CD14-positive monocyte (primary cell): ENCODE data around the gene FOXN1. TPM values are rescaled to one million over a fixed set of nuclear protein-coding genes. Genes with fewer than 3 reads are reported as not detected.
A peak's percentile ranks its signal among the peaks of the same experiment; 100 is the strongest.
"Not testable (repeated sequence)": the region's sequence is repeated elsewhere in the genome, so short reads cannot be mapped to it uniquely, and the experiment has no call there.

Experiments
- DNase-seq, 3 donors: peaks; one replicate each; pipeline ENCODE4 v3.0.0-alpha.2; 2011 to 2022
- H2AFZ ChIP-seq: 2 replicates; pipeline ENCODE4 v1.6.0; 2012; ENCODE audit warnings: mild to moderate bottlenecking, low read depth, low read length, inconsistent platforms; ENCODE audit not compliant: insufficient read depth, poor library complexity, severe bottlenecking
- H3K27ac ChIP-seq, 2 donors: 1 replicate in 1 of 2; 2 replicates in 1 of 2; pipeline ENCODE4 v1.5.1; 2012 to 2013; ENCODE audit warnings: low read length in 2 of 2, control low read depth in 1 of 2, inconsistent platforms in 1 of 2, low read depth in 1 of 2, mild to moderate bottlenecking in 1 of 2
- H3K27me3 ChIP-seq, 2 donors: one replicate each; pipeline versions ENCODE4 v1.6.0 to v1.6.1; 2011 to 2013; ENCODE audit warnings: low read length in 2 of 2; ENCODE audit not compliant: control insufficient read depth in 2 of 2, insufficient read depth in 2 of 2
- H3K36me3 ChIP-seq, 2 donors: replicated peaks in 1 of 2; 1 replicate in 1 of 2; 2 replicates in 1 of 2; pipeline versions ENCODE4 v1.5.1 to v1.6.1; 2012 to 2013; ENCODE audit warnings: low read length in 2 of 2, control low read depth in 1 of 2, inconsistent platforms in 1 of 2, mild to moderate bottlenecking in 1 of 2; ENCODE audit not compliant: insufficient read depth in 2 of 2, control insufficient read depth in 1 of 2
- H3K4me1 ChIP-seq, 2 donors: 1 replicate in 1 of 2; 2 replicates in 1 of 2; pipeline versions ENCODE4 v1.5.1 to v1.6.1; 2012 to 2013; ENCODE audit warnings: low read length in 2 of 2, control low read depth in 1 of 2, inconsistent platforms in 1 of 2, mild to moderate bottlenecking in 1 of 2, moderate library complexity in 1 of 2; ENCODE audit not compliant: insufficient read depth in 2 of 2, control insufficient read depth in 1 of 2
- H3K4me2 ChIP-seq: replicated peaks from 2 replicates; pipeline ENCODE3; 2012; ENCODE audit warnings: low read length, moderate library complexity, mild to moderate bottlenecking; ENCODE audit not compliant: poor library complexity, severe bottlenecking; ENCODE audit errors: extremely low read depth
- H3K4me3 ChIP-seq, 3 experiments: fragments of 200-600 bp in 1 of 3; sonication (generic) in 1 of 3; replicated peaks in 1 of 3; 1 replicate in 2 of 3; 2 replicates in 1 of 3; pipeline ENCODE4 v1.5.1; 2011 to 2013; ENCODE audit warnings: low read length in 3 of 3, mild to moderate bottlenecking in 3 of 3, control low read depth in 2 of 3, low read depth in 2 of 3, inconsistent platforms in 1 of 3, moderate library complexity in 1 of 3
- H3K79me2 ChIP-seq: 2 replicates; pipeline ENCODE4 v1.6.0; 2012; ENCODE audit warnings: mild to moderate bottlenecking, control low read depth, inconsistent platforms, low read length, moderate library complexity; ENCODE audit not compliant: insufficient read depth
- H3K9ac ChIP-seq: 2 replicates; pipeline ENCODE4 v1.6.0; 2017; ENCODE audit warnings: low read length, mild to moderate bottlenecking; ENCODE audit not compliant: insufficient read depth, poor library complexity, severe bottlenecking
- H3K9me3 ChIP-seq, 2 donors: replicated peaks in 1 of 2; 1 replicate in 1 of 2; 2 replicates in 1 of 2; pipeline versions ENCODE4 v1.5.1 to v1.6.1; 2012 to 2013; ENCODE audit warnings: low read length in 2 of 2, control low read depth in 1 of 2; ENCODE audit not compliant: control insufficient read depth in 1 of 2, insufficient read depth in 1 of 2
- H4K20me1 ChIP-seq: 2 replicates; pipeline ENCODE4 v1.6.0; 2012; ENCODE audit warnings: mild to moderate bottlenecking, low read length, control low read depth, moderate library complexity; ENCODE audit not compliant: insufficient read depth
- H3K27ac Mint-ChIP-seq, 7 donors: one replicate each; pipeline ENCODE4 v1.8.0; 2020; ENCODE audit warnings: mild to moderate bottlenecking in 7 of 7, mixed read lengths in 7 of 7, moderate library complexity in 6 of 7, inconsistent platforms in 2 of 7
- H3K27me3 Mint-ChIP-seq, 3 donors: one replicate each; pipeline ENCODE4 v1.8.0; 2021 to 2022; ENCODE audit warnings: low read depth in 3 of 3, mild to moderate bottlenecking in 3 of 3, mixed read lengths in 3 of 3, moderate library complexity in 3 of 3, inconsistent platforms in 1 of 3
- H3K36me3 Mint-ChIP-seq, 2 donors: one replicate each; pipeline ENCODE4 v1.8.0; 2020; ENCODE audit warnings: mixed read lengths in 2 of 2, inconsistent platforms in 1 of 2, mild to moderate bottlenecking in 1 of 2
- H3K4me1 Mint-ChIP-seq: one replicate; pipeline ENCODE4 v1.8.0; 2020; ENCODE audit warnings: mild to moderate bottlenecking, mixed read lengths
- H3K4me3 Mint-ChIP-seq, 2 donors: one replicate each; pipeline ENCODE4 v1.8.0; 2020; ENCODE audit warnings: mild to moderate bottlenecking in 2 of 2, mixed read lengths in 2 of 2, moderate library complexity in 1 of 2
- H3K9me3 Mint-ChIP-seq, 7 donors: one replicate each; pipeline ENCODE4 v1.8.0; 2020 to 2022; ENCODE audit warnings: mixed read lengths in 7 of 7, mild to moderate bottlenecking in 6 of 7, moderate library complexity in 6 of 7, inconsistent platforms in 2 of 7
- CTCF ChIP-seq: fragments of 200-600 bp; IDR thresholded peaks from one replicate; pipeline ENCODE4 v1.8.0; 2022; ENCODE audit warnings: antibody characterized with exemption, mild to moderate bottlenecking
- WGBS: methylation state at CpG from one replicate; pipeline ENCODE4 v1.1.5; 2013; ENCODE audit warnings: missing lambda C conversion rate; ENCODE audit not compliant: insufficient coverage; 5-methylcytosine and 5-hydroxymethylcytosine counted together
- intact Hi-C, 2 donors: fragments of 100-400 bp; cut with micrococcal nuclease; formaldehyde crosslinking; loops; one replicate each; pipeline versions ENCODE4 v1.15.0 to v1.15.1; 2023
- polyA plus RNA-seq, 3 donors: library from polyadenylated mRNA; depleted of rRNA in 1 of 3; unstranded in 2 of 3; stranded (reverse) in 1 of 3; fragments of 300-500 nt in 2 of 3; fragments of >200 nt in 1 of 3; fragmentation: Illumina TruSeq in 2 of 3; gene quantifications; 1 replicate in 2 of 3; 2 replicates in 1 of 3; pipeline ENCODE4 v1.2.3, GENCODE V29; 2012 to 2021

Gene FOXN1
- polyA plus RNA-seq, 3 donors: not detected

GRCh38 chr17:28575126-28575795 is 69.1 kb downstream of the FOXN1 start:
- peaks cover 17 to 20% of the 10 kb centered on the region in 2 donors for H3K4me1 ChIP-seq
- H3K4me2 ChIP-seq: no peak overlapping the region
- Mint-ChIP-seq H3K27me3 (peaks cover 2 to 4% (median 3%) of the 10 kb centered on the region in 3 donors), H3K4me3 (no peak overlapping the region), H3K4me1 (peaks cover 27% of the 10 kb centered on the region), H3K9me3 (no peaks in the 10 kb centered on the region), H3K36me3 (peaks cover 16 to 34% of the 10 kb centered on the region in 2 donors), H3K27ac (no peak overlapping the region)
- H3K4me3 ChIP-seq: no peak overlapping the region
- no peaks in the 10 kb centered on the region for H4K20me1 ChIP-seq
- no peak overlapping the region for H3K9ac ChIP-seq
- H3K79me2 ChIP-seq: peaks cover 10% of the 10 kb centered on the region
- H3K9me3 ChIP-seq: no peaks in the 10 kb centered on the region
- H3K27me3 ChIP-seq: no peaks in the 10 kb centered on the region
- no peak overlapping the region for H3K27ac ChIP-seq
- TF ChIP-seq CTCF: no peak
- no peak overlapping the region for H2AFZ ChIP-seq
- intact Hi-C loops: loop anchor here in 1 of 2 donors (10.0 kb wide), 1 partner anchor 240 kb away; the partner anchor contains the start of genes IFT20 and TNFAIP1
- H3K36me3 ChIP-seq: peaks cover 13 to 26% of the 10 kb centered on the region in 2 donors
- WGBS: 98% methylated on average over 11 of the region's 14 CpGs
- DNase-seq: no peak

DNA sequence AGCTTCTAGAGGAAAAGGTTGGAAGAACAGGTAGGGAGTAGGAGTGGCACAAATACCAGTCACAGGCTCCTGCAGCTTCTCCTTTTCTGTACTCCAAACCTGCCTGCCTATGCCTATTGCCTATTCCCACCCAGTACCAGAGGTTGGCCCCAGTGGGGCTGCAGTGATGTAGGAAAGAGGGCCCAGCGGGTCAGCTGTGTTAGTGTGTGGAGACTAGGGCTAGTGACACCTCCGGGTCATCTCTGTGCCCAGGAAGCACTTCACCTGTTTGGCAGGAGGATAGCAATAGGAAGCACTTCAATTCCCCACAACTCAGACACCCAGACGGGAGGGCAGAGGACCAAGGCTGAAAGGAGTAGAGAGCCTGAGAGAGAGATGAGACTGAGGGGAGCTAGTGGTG is 69.9 kb downstream of the FOXN1 start:
- intact Hi-C loops: loop anchor here in 1 of 2 donors (2.0 to 10.0 kb wide), 2 partner anchors 23 to 241 kb away; partner anchors contain the start of genes IFT20, TNFAIP1 and UNC119
- not testable (repeated sequence) for H3K4me2 ChIP-seq, DNase-seq, H3K9me3 Mint-ChIP-seq, H3K27ac ChIP-seq, H3K9me3 ChIP-seq, H3K27me3 ChIP-seq, H3K79me2 ChIP-seq, H4K20me1 ChIP-seq, H3K27me3 Mint-ChIP-seq, H3K9ac ChIP-seq, H3K4me3 ChIP-seq, H2AFZ ChIP-seq
- H3K36me3 ChIP-seq: peaks cover 14 to 34% of the 10 kb centered on the region in 2 donors
- peaks cover 10 to 13% of the 10 kb centered on the region in 2 donors for H3K4me1 ChIP-seq
- Mint-ChIP-seq H3K4me1 (peaks cover 22% of the 10 kb centered on the region), H3K27ac (peak overlapping the region in 5 of 7 donors; percentile 42 to 75 (median 61)), H3K4me3 (peak overlapping the region; percentile 68 to 85), H3K36me3 (peaks cover 22 to 40% of the 10 kb centered on the region in 2 donors)
- WGBS: no CpG with 5 or more reads among the region's 3 CpGs
